Liver (tissue), 9 donors: Measurements from ENCODE around the gene C1QTNF7. TPM values are rescaled to one million over a fixed set of nuclear protein-coding genes. Genes with fewer than 3 reads are reported as not detected.

Experiments
- DNase-seq: peaks from one replicate; pipeline ENCODE4 v3.0.0-alpha.2; 2017; ENCODE audit warnings: low spot score
- H3K27ac ChIP-seq, 2 donors: one replicate each; pipeline ENCODE4 v1.7.0; 2013; ENCODE audit warnings: inconsistent platforms in 2 of 2, low read length in 2 of 2, control low read depth in 1 of 2, low read depth in 1 of 2, mild to moderate bottlenecking in 1 of 2
- H3K27me3 ChIP-seq, 4 donors: one replicate each; pipeline versions ENCODE4 v1.6.1 to v1.7.0; 2013; ENCODE audit warnings: low read length in 3 of 4, inconsistent platforms in 1 of 4, mild to moderate bottlenecking in 1 of 4, moderate library complexity in 1 of 4; ENCODE audit not compliant: control insufficient read depth in 4 of 4, insufficient read depth in 4 of 4
- H3K36me3 ChIP-seq, 4 donors: one replicate each; pipeline versions ENCODE4 v1.6.1 to v1.7.0; 2013; ENCODE audit warnings: low read length in 3 of 4, mild to moderate bottlenecking in 3 of 4, low read depth in 1 of 4, moderate library complexity in 1 of 4; ENCODE audit not compliant: control insufficient read depth in 4 of 4, insufficient read depth in 3 of 4
- H3K4me1 ChIP-seq, 4 donors: one replicate each; pipeline versions ENCODE4 v1.6.1 to v1.7.0; 2013; ENCODE audit warnings: low read length in 3 of 4, mild to moderate bottlenecking in 3 of 4, moderate library complexity in 1 of 4; ENCODE audit not compliant: control insufficient read depth in 4 of 4, insufficient read depth in 4 of 4
- H3K4me3 ChIP-seq, 3 donors: one replicate each; pipeline versions ENCODE4 v1.6.1 to v1.7.0; 2013; ENCODE audit warnings: low read length in 3 of 3, control low read depth in 1 of 3, low read depth in 1 of 3, mild to moderate bottlenecking in 1 of 3
- H3K9ac ChIP-seq, 2 donors: one replicate each; pipeline ENCODE4 v1.7.0; 2013; ENCODE audit warnings: low read length in 2 of 2, mild to moderate bottlenecking in 2 of 2, moderate library complexity in 2 of 2, control low read depth in 1 of 2, low read depth in 1 of 2
- H3K9me3 ChIP-seq, 4 donors: one replicate each; pipeline versions ENCODE4 v1.6.1 to v1.7.0; 2013; ENCODE audit warnings: low read length in 3 of 4; ENCODE audit not compliant: control insufficient read depth in 4 of 4
- EGR1 ChIP-seq, 2 donors: IDR thresholded peaks; 2 replicates each; pipeline ENCODE4 v1.6.1; 2016 to 2018; ENCODE audit warnings: antibody characterized with exemption in 2 of 2, low read depth in 2 of 2
- FOXA1 ChIP-seq: IDR thresholded peaks from 2 replicates; pipeline ENCODE4 v1.6.1; 2016; ENCODE audit warnings: antibody characterized with exemption
- GABPA ChIP-seq, 2 donors: IDR thresholded peaks in 1 of 2; conservative IDR thresholded peaks in 1 of 2; 2 replicates each; pipeline ENCODE4 v1.6.1; 2016; ENCODE audit warnings: antibody characterized with exemption in 2 of 2, mild to moderate bottlenecking in 1 of 2, moderate library complexity in 1 of 2
- HNF4A ChIP-seq, 2 donors: conservative IDR thresholded peaks; 2 replicates each; pipeline ENCODE4 v1.6.1; 2016; ENCODE audit warnings: antibody characterized with exemption in 2 of 2, mild to moderate bottlenecking in 2 of 2
- HNF4G ChIP-seq: IDR thresholded peaks from 2 replicates; pipeline ENCODE4 v1.6.1; 2016; ENCODE audit warnings: antibody characterized with exemption
- JUND ChIP-seq, 2 donors: IDR thresholded peaks; 2 replicates each; pipeline ENCODE4 v1.6.1; 2016; ENCODE audit warnings: antibody characterized with exemption in 2 of 2
- NR2F2 ChIP-seq: IDR thresholded peaks from 2 replicates; pipeline ENCODE4 v1.6.1; 2016; ENCODE audit warnings: antibody characterized with exemption
- RAD21 ChIP-seq, 2 donors: IDR thresholded peaks; 2 replicates each; pipeline ENCODE4 v1.6.1; 2016; ENCODE audit warnings: antibody characterized with exemption in 2 of 2, mild to moderate bottlenecking in 2 of 2
- RXRA ChIP-seq, 2 donors: IDR thresholded peaks; 2 replicates each; pipeline ENCODE4 v1.6.1; 2017 to 2018; ENCODE audit warnings: antibody characterized with exemption in 2 of 2, mild to moderate bottlenecking in 1 of 2
- SP1 ChIP-seq: IDR thresholded peaks from 2 replicates; pipeline ENCODE4 v1.6.1; 2018; ENCODE audit warnings: antibody characterized with exemption, mild to moderate bottlenecking
- TAF1 ChIP-seq: conservative IDR thresholded peaks from 2 replicates; pipeline ENCODE4 v1.6.1; 2016; ENCODE audit warnings: antibody characterized with exemption, mild to moderate bottlenecking
- YY1 ChIP-seq: IDR thresholded peaks from 2 replicates; pipeline ENCODE4 v1.6.1; 2016; ENCODE audit warnings: antibody characterized with exemption, mild to moderate bottlenecking
- WGBS: extraction: QIAGEN DNeasy Blood & Tissue Kit; methylation state at CpG from one replicate; pipeline ENCODE4 v1.1.7; 2013; 5-methylcytosine and 5-hydroxymethylcytosine counted together
- polyA plus RNA-seq, 2 donors: library from polyadenylated mRNA; stranded (reverse) in 1 of 2; unstranded in 1 of 2; fragments of 200-250 nt in 1 of 2; fragments of >200 nt in 1 of 2; fragmentation: Nextera tagmentation in 1 of 2; extraction: Ambion mirVana in 1 of 2; gene quantifications; one replicate each; pipeline versions ENCODE4 v1.2.1 to v1.2.3, GENCODE V29; 2013 to 2015
- total RNA-seq, 2 donors: library from RNA; depleted of rRNA; stranded (reverse); fragments of >200 nt; gene quantifications; one replicate each; pipeline ENCODE4 v1.2.3, GENCODE V29; 2014
- TF ChIP-seq, protein P1 (sequence below): fragments of 150-350 bp; IDR thresholded peaks from 2 replicates; pipeline ENCODE4 v1.5.1; 2017; ENCODE audit warnings: improper control_type of control experiment, low read depth, low read length; ENCODE audit not compliant: missing input control
- TF ChIP-seq, protein P2 (sequence below): IDR thresholded peaks from 2 replicates; pipeline ENCODE4 v1.6.1; 2016; ENCODE audit warnings: antibody characterized with exemption, mild to moderate bottlenecking
- TF ChIP-seq, protein P3 (sequence below): IDR thresholded peaks from 2 replicates; pipeline ENCODE4 v1.6.1; 2016; ENCODE audit warnings: antibody characterized with exemption
- TF ChIP-seq, protein P4 (sequence below): IDR thresholded peaks from 2 replicates; pipeline ENCODE4 v1.6.1; 2016; ENCODE audit warnings: antibody characterized with exemption
- TF ChIP-seq, protein P5 (sequence below): IDR thresholded peaks from 2 replicates; pipeline ENCODE4 v1.6.1; 2016; ENCODE audit warnings: antibody characterized with exemption
- donor health status: healthy.
- donor health status: healthy.
- donor health status: healthy.
- donor health status: healthy.
- donor health status: healthy.

The C1QTNF7 gene
- total and polyA plus RNA-seq, 4 donors = 0.33 to 0.55 (median 0.47) TPM

DNA sequence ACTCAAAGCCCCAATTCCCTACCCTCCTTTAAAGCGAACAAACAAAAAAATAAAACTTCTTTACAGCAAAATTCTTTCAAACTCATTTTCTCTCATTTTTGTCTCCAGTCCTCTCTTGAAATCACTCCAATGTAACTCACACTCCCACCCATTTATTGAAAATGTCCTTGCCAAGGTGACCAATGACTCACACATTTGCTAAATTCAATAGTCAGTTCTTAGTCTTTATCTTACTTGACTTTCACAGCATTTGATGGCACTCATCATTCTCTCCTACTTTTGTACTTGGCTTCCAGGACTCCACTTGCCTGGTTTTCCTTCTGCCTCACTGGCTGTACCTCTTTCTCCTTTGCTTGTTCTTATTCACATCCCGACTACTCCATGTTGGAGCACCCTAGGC is 61.7 kb downstream of the C1QTNF7 start:
- Histone ChIP-seq H3K9ac (no peak overlapping the region), H3K27me3 (no peaks in the 10 kb centered on the region), H3K36me3 (no peaks in the 10 kb centered on the region), H3K9me3 (no peaks in the 10 kb centered on the region), H3K4me1 (no peaks in the 10 kb centered on the region), H3K27ac (no peak overlapping the region), H3K4me3 (no peak overlapping the region)
- 97% methylated on average over 2 of the region's 2 CpGs for WGBS
- TF ChIP-seq RXRA (IDR thresholded peaks at IDR 0.05) = no peak
- TF ChIP-seq FOXA1 = no peak
- no peak for TF ChIP-seq GABPA (IDR thresholded peaks at IDR 0.05 in 1 of 2, conservative IDR thresholded peaks at IDR 0.05 in 1 of 2)
- TF ChIP-seq, protein P1, sequence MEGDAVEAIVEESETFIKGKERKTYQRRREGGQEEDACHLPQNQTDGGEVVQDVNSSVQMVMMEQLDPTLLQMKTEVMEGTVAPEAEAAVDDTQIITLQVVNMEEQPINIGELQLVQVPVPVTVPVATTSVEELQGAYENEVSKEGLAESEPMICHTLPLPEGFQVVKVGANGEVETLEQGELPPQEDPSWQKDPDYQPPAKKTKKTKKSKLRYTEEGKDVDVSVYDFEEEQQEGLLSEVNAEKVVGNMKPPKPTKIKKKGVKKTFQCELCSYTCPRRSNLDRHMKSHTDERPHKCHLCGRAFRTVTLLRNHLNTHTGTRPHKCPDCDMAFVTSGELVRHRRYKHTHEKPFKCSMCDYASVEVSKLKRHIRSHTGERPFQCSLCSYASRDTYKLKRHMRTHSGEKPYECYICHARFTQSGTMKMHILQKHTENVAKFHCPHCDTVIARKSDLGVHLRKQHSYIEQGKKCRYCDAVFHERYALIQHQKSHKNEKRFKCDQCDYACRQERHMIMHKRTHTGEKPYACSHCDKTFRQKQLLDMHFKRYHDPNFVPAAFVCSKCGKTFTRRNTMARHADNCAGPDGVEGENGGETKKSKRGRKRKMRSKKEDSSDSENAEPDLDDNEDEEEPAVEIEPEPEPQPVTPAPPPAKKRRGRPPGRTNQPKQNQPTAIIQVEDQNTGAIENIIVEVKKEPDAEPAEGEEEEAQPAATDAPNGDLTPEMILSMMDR = no peak
- no peak for TF ChIP-seq NR2F2
- no peak for TF ChIP-seq EGR1 (IDR thresholded peaks at IDR 0.05; ENCODE audit: low read depth in 2 of 2)
- TF ChIP-seq, protein P2, sequence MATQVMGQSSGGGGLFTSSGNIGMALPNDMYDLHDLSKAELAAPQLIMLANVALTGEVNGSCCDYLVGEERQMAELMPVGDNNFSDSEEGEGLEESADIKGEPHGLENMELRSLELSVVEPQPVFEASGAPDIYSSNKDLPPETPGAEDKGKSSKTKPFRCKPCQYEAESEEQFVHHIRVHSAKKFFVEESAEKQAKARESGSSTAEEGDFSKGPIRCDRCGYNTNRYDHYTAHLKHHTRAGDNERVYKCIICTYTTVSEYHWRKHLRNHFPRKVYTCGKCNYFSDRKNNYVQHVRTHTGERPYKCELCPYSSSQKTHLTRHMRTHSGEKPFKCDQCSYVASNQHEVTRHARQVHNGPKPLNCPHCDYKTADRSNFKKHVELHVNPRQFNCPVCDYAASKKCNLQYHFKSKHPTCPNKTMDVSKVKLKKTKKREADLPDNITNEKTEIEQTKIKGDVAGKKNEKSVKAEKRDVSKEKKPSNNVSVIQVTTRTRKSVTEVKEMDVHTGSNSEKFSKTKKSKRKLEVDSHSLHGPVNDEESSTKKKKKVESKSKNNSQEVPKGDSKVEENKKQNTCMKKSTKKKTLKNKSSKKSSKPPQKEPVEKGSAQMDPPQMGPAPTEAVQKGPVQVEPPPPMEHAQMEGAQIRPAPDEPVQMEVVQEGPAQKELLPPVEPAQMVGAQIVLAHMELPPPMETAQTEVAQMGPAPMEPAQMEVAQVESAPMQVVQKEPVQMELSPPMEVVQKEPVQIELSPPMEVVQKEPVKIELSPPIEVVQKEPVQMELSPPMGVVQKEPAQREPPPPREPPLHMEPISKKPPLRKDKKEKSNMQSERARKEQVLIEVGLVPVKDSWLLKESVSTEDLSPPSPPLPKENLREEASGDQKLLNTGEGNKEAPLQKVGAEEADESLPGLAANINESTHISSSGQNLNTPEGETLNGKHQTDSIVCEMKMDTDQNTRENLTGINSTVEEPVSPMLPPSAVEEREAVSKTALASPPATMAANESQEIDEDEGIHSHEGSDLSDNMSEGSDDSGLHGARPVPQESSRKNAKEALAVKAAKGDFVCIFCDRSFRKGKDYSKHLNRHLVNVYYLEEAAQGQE = no peak
- TF ChIP-seq SP1 = no peak
- TF ChIP-seq, protein P3, sequence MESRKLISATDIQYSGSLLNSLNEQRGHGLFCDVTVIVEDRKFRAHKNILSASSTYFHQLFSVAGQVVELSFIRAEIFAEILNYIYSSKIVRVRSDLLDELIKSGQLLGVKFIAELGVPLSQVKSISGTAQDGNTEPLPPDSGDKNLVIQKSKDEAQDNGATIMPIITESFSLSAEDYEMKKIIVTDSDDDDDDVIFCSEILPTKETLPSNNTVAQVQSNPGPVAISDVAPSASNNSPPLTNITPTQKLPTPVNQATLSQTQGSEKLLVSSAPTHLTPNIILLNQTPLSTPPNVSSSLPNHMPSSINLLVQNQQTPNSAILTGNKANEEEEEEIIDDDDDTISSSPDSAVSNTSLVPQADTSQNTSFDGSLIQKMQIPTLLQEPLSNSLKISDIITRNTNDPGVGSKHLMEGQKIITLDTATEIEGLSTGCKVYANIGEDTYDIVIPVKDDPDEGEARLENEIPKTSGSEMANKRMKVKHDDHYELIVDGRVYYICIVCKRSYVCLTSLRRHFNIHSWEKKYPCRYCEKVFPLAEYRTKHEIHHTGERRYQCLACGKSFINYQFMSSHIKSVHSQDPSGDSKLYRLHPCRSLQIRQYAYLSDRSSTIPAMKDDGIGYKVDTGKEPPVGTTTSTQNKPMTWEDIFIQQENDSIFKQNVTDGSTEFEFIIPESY = no peak
- TF ChIP-seq HNF4G = no peak
- TF ChIP-seq, protein P4, sequence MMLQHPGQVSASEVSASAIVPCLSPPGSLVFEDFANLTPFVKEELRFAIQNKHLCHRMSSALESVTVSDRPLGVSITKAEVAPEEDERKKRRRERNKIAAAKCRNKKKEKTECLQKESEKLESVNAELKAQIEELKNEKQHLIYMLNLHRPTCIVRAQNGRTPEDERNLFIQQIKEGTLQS = no peak
- TF ChIP-seq TAF1 = no peak
- DNase-seq = no peak

DNA sequence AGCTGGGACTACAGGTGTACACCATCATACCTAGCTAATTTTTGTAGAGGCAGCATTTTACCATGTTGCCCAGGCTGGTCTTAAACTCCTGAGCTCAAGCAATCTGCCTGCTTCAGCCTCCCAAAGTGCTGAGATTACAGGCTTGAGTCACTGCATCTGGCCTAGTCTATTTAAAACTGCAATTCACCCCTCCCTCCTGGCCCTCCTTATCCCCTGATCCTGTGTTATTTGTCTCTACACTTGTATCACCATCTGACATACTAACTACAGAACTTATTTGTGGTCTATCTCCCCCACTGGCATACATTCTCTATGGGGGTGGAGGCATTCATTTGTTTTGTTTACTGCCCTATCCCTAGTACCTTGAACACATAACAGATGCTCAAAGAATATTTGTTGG is 65.6 kb downstream of the C1QTNF7 start:
- Histone ChIP-seq H3K4me3 (no peak overlapping the region), H3K27ac (no peak overlapping the region), H3K27me3 (no peaks in the 10 kb centered on the region), H3K9ac (no peak overlapping the region), H3K4me1 (no peaks in the 10 kb centered on the region), H3K9me3 (peaks cover 0 to 3% (median 0%) of the 10 kb centered on the region in 4 donors), H3K36me3 (no peaks in the 10 kb centered on the region)
- no peak for DNase-seq
- TF ChIP-seq YY1 = no peak
- TF ChIP-seq JUND (IDR thresholded peaks at IDR 0.05) = no peak
- TF ChIP-seq FOXA1 = no peak
- TF ChIP-seq, protein P5, sequence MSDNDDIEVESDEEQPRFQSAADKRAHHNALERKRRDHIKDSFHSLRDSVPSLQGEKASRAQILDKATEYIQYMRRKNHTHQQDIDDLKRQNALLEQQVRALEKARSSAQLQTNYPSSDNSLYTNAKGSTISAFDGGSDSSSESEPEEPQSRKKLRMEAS = no peak
- TF ChIP-seq SP1 = no peak
- TF ChIP-seq, protein P3 = no peak
- no peak for TF ChIP-seq TAF1
- TF ChIP-seq, protein P4 = no peak
- TF ChIP-seq, protein P1 = no peak
- no peak for TF ChIP-seq GABPA (IDR thresholded peaks at IDR 0.05 in 1 of 2, conservative IDR thresholded peaks at IDR 0.05 in 1 of 2)
- TF ChIP-seq RAD21 (IDR thresholded peaks at IDR 0.05) = no peak
- no peak for TF ChIP-seq NR2F2
- TF ChIP-seq HNF4A (conservative IDR thresholded peaks at IDR 0.05) = no peak
